Mesothelial cell of epicardium (in vitro differentiated cells): Measurements from ENCODE around the gene GTF2E1. TPM values are rescaled to one million over a fixed set of nuclear protein-coding genes. Genes with fewer than 3 reads are reported as not detected.
A peak's percentile ranks its signal among the peaks of the same experiment; 100 is the strongest.

Experiments
- DNase-seq, 2 experiments: peaks; one replicate each; pipeline ENCODE4 v3.0.0; 2021; ENCODE audit warnings: low spot score in 2 of 2; ENCODE audit not compliant: unreplicated experiment in 2 of 2
- H3K27ac Mint-ChIP-seq: 2 replicates; pipeline ENCODE4 v1.8.0; 2021; ENCODE audit warnings: mixed read lengths
- H3K27me3 Mint-ChIP-seq: 2 replicates; pipeline ENCODE4 v1.8.0; 2021; ENCODE audit warnings: low read depth, mixed read lengths
- H3K36me3 Mint-ChIP-seq: 2 replicates; pipeline ENCODE4 v1.8.0; 2021; ENCODE audit warnings: mixed read lengths
- H3K4me1 Mint-ChIP-seq: 2 replicates; pipeline ENCODE4 v1.8.0; 2021; ENCODE audit warnings: mixed read lengths
- H3K4me3 Mint-ChIP-seq: 2 replicates; pipeline ENCODE4 v1.8.0; 2021; ENCODE audit warnings: mild to moderate bottlenecking, moderate library complexity, mixed read lengths
- H3K9me3 Mint-ChIP-seq: 2 replicates; pipeline ENCODE4 v1.8.0; 2021; ENCODE audit warnings: mixed read lengths
- total RNA-seq: library from RNA; stranded (reverse); gene quantifications from 3 replicates; pipeline ENCODE4 v1.2.1, GENCODE V29; 2021
- TF ChIP-seq, protein P1 (sequence below): fragments of 200-600 bp; sonication (generic); IDR thresholded peaks from one replicate; pipeline ENCODE4 v1.5.0; 2021; ENCODE audit warnings: antibody characterized with exemption; ENCODE audit not compliant: unreplicated experiment

GTF2E1 gene
- total RNA-seq, 1 donor from 2014 or later = 17.9 TPM

DNA sequence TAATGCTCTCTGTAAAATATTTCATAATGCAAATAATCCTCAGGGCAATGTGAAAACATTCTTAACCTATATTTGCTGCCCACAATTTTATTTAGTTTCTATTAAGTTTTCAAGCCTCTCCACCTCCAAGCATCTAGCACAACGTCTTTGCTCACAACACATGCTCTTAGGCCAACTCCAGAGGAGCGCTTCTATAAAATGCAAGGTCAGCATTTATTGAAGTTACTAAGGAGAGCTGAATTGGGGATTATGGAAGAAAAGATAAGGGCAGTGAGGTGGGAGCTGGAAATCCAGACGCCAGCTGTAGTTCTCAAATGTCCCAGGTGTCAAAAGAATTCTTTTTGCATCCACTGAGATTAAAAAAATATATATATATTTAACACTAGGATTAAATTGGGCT lies 1.2 kb upstream of the GTF2E1 start:
- TF ChIP-seq, protein P1, sequence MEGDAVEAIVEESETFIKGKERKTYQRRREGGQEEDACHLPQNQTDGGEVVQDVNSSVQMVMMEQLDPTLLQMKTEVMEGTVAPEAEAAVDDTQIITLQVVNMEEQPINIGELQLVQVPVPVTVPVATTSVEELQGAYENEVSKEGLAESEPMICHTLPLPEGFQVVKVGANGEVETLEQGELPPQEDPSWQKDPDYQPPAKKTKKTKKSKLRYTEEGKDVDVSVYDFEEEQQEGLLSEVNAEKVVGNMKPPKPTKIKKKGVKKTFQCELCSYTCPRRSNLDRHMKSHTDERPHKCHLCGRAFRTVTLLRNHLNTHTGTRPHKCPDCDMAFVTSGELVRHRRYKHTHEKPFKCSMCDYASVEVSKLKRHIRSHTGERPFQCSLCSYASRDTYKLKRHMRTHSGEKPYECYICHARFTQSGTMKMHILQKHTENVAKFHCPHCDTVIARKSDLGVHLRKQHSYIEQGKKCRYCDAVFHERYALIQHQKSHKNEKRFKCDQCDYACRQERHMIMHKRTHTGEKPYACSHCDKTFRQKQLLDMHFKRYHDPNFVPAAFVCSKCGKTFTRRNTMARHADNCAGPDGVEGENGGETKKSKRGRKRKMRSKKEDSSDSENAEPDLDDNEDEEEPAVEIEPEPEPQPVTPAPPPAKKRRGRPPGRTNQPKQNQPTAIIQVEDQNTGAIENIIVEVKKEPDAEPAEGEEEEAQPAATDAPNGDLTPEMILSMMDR = no peak
- no peak for DNase-seq
- Mint-ChIP-seq H3K27me3 (no peaks in the 10 kb centered on the region), H3K4me1 (peaks cover 25% of the 10 kb centered on the region), H3K36me3 (peaks cover 23% of the 10 kb centered on the region), H3K4me3 (peak overlapping the region; percentile 91), H3K9me3 (peaks cover 10% of the 10 kb centered on the region), H3K27ac (peak overlapping the region; percentile 78)

DNA sequence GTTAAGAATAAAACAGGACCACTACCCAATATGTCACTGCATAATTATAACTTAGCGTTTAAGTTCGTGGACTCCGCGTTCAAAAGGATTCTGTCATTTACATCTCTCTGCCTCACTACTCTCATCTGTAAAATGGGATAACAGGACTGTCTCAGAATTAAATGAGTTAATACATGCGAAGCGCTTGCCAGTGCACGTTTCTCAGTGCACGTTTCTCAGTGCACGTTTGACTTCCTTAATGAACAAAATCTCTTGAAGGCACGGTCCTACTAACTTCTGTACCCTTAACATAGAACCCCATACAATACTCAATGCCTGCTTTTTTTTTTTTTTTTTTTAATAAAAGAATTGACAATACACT lies 727 bp upstream of the GTF2E1 start:
- no peak for DNase-seq
- Mint-ChIP-seq H3K4me1 (peaks cover 25% of the 10 kb centered on the region), H3K9me3 (peaks cover 7% of the 10 kb centered on the region), H3K4me3 (peak overlapping the region; percentile 91), H3K27me3 (no peaks in the 10 kb centered on the region), H3K27ac (peak overlapping the region; percentile 84), H3K36me3 (peaks cover 21% of the 10 kb centered on the region)
- TF ChIP-seq, protein P1 = no peak

DNA sequence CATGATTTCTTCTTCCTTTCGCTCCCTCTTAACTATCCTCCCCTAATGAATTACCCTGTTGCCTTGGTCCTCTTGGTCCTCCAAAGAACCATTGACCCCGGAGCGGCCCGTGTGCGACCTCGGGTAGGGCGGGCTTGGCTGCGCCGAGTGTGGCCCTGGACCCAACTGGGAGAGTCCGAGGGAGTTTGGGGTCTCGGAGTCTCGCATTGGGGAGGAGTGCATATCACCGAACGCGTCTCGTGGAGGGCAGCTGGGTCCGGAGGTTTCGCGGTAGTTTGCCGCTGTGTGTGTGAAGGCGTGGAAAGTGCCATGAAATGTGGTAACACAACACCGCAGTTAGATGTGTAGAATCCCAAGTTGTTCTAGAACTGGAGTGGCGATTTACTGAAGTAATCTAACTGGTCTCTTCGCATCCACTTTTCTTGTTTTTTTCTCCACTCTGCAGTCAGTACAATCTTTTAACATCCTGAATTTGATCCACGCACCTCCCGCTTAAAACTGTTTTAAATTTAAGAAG lies 363 bp downstream of the GTF2E1 start:
- Mint-ChIP-seq H3K4me3 (peak overlapping the region; percentile 91), H3K4me1 (peaks cover 25% of the 10 kb centered on the region), H3K9me3 (no peaks in the 10 kb centered on the region), H3K27me3 (no peaks in the 10 kb centered on the region), H3K36me3 (peaks cover 11% of the 10 kb centered on the region), H3K27ac (peak overlapping the region; percentile 84)
- TF ChIP-seq, protein P1 = no peak
- DNase-seq = peak in 1 of 2 experiments; percentile 51

DNA sequence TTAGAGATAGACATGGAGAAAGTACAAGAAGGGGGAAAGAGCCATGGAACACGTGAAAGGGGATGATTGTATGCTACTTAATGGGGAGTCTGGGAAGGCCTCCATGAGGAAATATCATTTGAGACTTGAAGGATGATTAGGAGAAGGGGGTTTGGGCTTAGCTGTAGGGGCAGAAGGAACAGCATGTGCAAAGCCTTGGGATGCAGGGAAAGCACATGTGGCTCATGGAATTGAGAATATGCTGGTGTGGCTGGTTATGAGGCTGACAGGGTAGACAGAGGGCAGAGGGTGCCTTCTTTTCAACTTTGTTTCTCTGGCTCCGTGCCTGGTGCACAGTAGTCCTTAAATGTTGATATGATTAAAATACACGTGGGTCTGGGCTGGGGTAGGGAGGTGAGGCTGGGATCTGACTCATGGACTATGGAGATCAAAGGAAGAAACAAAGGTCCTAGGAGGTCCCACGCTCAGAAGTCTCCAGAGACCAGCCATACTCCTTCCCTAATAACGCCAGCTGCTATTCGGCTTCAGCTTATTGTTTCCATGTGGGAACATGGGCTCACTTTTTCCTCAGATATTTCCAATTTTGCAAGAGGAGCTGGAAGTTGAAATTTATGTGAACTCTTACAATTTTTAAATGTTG lies 1.1 kb downstream of the GTF2E1 start:
- TF ChIP-seq, protein P1 = no peak
- peaks cover 25% of the 10 kb centered on the region for H3K4me1 Mint-ChIP-seq
- no peaks in the 10 kb centered on the region for H3K27me3 Mint-ChIP-seq
- H3K4me3 Mint-ChIP-seq = peak overlapping the region; percentile 91
- no peaks in the 10 kb centered on the region for H3K9me3 Mint-ChIP-seq
- H3K36me3 Mint-ChIP-seq = peaks cover 5% of the 10 kb centered on the region
- H3K27ac Mint-ChIP-seq = peak overlapping the region; percentile 84
- DNase-seq = no peak

DNA sequence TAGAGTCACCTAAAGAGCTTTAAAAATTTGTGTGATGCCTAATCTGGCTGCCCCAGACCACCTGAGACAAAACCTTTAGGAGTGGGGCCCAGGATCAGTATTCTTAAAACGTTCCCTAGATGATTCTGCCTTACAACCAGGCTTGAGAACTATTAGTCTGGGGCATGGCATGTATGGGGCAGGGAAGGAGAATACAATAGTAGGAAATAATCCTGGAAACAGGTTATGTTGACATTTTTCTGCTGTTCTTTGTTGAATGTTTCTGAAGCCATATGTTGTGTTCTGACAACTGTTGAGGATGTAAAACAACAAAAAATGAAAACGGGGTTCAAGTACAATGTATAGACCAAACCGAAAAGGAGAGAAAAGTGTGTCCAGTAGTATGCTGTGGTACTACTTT lies 2.9 kb downstream of the GTF2E1 start:
- peaks cover 25% of the 10 kb centered on the region for H3K4me1 Mint-ChIP-seq
- no peaks in the 10 kb centered on the region for H3K9me3 Mint-ChIP-seq
- TF ChIP-seq, protein P1 = no peak
- DNase-seq = no peak
- H3K27me3 Mint-ChIP-seq = no peaks in the 10 kb centered on the region
- no peak overlapping the region for H3K4me3 Mint-ChIP-seq
- H3K27ac Mint-ChIP-seq = no peak overlapping the region
- H3K36me3 Mint-ChIP-seq = peaks cover 2% of the 10 kb centered on the region
